HL-60 (cell line): ENCODE data around the gene CRYGS.

Experiments
- GABPA ChIP-seq: IDR thresholded peaks from 2 replicates; pipeline ENCODE4 v1.6.1; 2012; ENCODE audit warnings: low read depth
- REST ChIP-seq: IDR thresholded peaks from 2 replicates; pipeline ENCODE4 v1.6.1; 2012; ENCODE audit warnings: low read depth; ENCODE audit not compliant: insufficient replicate concordance
- TF ChIP-seq, protein P1 (sequence below): IDR thresholded peaks from one replicate; pipeline ENCODE4 v1.5.1; 2011; ENCODE audit warnings: low read length, control low read depth, inconsistent platforms; ENCODE audit not compliant: insufficient read depth

- TF ChIP-seq, protein P1, sequence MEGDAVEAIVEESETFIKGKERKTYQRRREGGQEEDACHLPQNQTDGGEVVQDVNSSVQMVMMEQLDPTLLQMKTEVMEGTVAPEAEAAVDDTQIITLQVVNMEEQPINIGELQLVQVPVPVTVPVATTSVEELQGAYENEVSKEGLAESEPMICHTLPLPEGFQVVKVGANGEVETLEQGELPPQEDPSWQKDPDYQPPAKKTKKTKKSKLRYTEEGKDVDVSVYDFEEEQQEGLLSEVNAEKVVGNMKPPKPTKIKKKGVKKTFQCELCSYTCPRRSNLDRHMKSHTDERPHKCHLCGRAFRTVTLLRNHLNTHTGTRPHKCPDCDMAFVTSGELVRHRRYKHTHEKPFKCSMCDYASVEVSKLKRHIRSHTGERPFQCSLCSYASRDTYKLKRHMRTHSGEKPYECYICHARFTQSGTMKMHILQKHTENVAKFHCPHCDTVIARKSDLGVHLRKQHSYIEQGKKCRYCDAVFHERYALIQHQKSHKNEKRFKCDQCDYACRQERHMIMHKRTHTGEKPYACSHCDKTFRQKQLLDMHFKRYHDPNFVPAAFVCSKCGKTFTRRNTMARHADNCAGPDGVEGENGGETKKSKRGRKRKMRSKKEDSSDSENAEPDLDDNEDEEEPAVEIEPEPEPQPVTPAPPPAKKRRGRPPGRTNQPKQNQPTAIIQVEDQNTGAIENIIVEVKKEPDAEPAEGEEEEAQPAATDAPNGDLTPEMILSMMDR: no peak
- no peak for TF ChIP-seq REST
- no peak for TF ChIP-seq GABPA
These were observed 5.4 kb downstream of the CRYGS start for GRCh38 chr3:186538779-186539178.
